Measurements from ENCODE around the gene RTN4. TPM values are rescaled to one million over a fixed set of nuclear protein-coding genes. Genes with fewer than 3 reads are reported as not detected.
"Not testable (repeated sequence)": the region's sequence is repeated elsewhere in the genome, so short reads cannot be mapped to it uniquely, and the experiment has no call there.

The RTN4 gene
- total RNA-seq, 1 experiment from 2014 or later, result 187 TPM

DNA sequence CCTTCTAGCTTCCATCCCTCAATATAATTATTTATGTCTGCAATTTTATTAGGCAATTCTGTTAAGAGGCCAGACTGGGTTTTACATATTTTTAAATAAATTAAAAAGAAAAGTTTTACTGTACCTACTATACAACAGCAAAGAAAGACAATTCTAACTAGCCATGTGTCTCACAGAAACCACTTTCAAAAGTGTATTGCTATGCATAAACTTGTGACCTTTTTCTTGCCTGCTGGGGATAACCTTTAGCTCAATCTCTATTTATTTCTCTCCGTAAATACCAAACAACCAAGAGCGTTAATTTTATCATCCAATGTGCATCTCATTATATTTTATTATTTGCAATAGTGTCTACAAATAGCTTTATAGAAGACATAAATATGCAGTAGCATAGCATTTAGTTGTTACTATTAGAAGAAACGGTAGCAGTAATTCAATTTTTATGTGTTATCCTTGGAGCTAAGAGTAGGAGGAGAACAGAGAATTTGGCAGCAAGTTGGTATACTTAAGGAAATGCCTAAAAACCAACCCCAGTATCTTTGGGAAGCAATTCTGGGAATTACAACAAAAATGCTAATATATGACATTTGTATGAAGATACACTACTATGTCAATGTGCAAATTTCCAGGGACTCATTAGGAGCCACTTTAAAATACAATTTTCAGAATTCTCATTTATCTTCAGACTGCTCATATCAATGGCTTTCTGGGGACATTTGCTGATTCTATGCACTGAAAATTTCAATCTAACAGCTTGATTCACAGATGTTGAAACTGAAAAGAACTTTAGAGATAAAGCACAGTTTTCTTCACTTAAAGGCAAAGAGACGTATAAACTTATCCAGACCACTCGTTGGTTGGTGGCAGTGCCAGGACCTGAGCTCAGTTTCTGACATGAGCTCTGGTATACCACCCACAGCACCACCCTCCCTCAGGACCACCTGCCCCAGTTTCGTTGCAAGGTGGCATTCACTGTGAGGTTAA is 23.0 kb upstream of the RTN4 start:
- no peak for DNase-seq (ENCODE audit: low spot score)

GRCh38 chr2:55063713-55064323 is 13.6 kb upstream of the RTN4 start:
- DNase-seq (ENCODE audit: low spot score), result no peak

DNA sequence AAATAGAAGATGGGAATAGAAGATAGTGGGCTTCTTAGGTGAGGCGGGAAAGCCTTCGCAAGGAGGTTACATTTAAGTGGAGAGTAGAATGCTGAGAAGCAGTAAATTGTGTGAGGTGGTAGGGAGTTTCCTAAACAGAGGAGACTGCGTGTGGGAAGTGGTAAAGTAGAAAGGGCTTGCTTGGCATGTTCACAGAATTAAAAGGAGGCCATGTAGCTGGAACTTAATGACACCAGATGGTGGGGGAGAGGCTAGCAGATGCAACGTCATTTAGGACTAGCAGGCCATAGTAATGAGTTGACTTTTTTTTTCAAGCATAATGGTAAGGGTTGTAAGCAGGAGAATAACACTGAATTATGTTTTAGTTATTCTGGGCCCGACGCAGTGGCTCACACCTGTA is 13.0 kb upstream of the RTN4 start:
- DNase-seq (ENCODE audit: low spot score), result no peak

GRCh38 chr2:55062754-55063153 is 12.5 kb upstream of the RTN4 start:
- no peak for DNase-seq (ENCODE audit: low spot score)

DNA sequence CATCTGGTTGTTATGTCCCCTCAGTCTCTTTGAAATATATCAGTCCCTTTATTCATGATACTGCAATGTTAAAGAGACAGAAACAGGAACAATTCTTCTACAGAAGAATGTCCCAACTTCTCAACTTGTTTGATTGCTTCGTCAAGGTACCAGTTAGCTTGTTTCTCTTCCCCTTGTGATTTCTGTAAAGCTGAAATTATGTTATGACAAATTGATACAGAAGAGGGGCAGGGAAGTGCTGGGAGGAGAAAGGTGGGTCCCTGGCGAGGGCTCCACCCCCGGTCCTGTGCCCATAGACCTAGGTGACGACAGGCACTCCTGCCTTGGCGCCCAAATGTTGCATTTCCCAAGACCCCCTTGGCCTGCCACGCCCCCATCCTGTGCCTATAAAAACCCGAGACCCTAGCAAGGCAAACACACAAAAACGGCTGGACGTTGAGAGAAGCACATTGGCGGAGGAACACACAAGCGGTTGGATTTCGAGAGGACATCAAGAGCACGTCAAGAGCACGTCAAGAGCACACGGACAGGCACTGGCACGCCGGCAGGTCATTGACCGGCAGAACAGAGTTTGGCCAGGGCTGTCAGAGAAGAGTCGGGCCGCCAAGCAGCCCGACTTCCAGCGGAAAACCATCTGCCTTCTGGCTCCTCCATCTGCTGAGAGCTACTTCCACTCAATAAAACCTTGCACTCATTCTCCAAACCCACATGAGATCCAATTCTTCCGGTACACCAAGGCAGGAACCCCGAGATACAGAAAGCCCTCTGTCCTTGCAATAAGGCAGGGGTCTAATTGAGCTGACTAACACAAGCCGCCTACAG is 11.5 kb upstream of the RTN4 start:
- DNase-seq (ENCODE audit: low spot score), result no peak

DNA sequence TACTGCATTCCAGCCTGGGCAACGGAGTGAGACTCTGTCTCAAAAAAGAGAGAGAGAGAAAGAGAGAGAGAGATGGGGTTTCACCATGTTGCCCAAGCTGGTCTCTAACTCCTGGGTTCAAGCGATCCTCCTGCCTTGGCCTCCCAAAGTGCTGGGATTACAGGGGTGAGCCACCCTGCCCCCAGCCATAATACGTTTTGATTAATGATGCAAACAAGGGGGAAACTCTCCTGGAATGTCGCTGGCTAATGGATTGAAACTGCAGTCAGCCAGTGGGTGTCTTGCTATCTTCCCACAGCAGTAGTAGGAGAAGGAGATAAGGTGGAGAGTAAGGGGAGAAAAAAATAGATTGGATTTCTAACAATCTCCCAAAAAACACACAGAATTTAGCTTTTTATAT is 9.5 kb upstream of the RTN4 start:
- no peak for DNase-seq (ENCODE audit: low spot score)

DNA sequence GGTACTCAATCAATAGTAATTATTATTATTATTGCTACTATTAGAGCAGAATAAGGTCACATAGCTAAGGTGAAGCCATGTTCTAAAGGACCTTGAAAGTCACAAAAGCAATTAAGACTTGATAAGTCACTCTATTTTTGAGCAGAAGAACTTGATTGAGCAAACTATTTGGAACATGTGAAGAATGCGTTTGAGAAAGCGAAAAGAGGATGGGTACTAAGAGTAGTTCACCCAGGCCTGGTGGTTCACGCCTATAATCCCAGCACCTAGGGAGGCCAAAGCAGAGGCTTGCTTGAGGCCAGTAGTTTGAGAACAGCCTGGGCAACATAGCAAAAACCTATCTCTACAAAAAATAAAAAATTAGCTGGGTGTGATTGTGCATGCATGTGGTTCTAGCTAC is 7.2 kb upstream of the RTN4 start:
- DNase-seq (ENCODE audit: low spot score), result no peak

- no peak for DNase-seq (ENCODE audit: low spot score)
Measured at GRCh38 chr2:55056024-55056521, 5.8 kb upstream of the RTN4 start.

- no peak for DNase-seq (ENCODE audit: low spot score)
Measured at GRCh38 chr2:55054106-55054875, 4.0 kb upstream of the RTN4 start.

GRCh38 chr2:55053225-55053624 is 3.0 kb upstream of the RTN4 start:
- DNase-seq (ENCODE audit: low spot score), result not testable (repeated sequence)

- DNase-seq (ENCODE audit: low spot score), result no peak
Measured at GRCh38 chr2:55052129-55053061, 2.1 kb upstream of the RTN4 start.

- DNase-seq (ENCODE audit: low spot score), result peak; percentile 98
Measured at GRCh38 chr2:55051026-55051866, 995 bp upstream of the RTN4 start.

DNA sequence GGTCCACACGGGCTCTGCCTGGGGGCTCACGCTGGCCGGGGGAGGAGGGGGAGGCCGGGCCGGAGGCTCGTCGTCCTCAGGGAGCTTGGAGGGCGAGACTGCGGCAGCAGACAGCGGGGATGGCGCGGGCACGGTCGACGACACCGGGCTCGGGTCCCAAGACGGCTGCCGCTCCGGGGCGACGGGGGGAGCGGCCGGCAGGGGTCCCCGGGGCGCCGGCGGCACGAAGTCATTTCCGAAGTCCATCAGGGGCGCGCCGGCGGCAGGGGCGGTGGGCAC is 491 bp downstream of the RTN4 start:
- no peak for DNase-seq (ENCODE audit: low spot score)

- DNase-seq (ENCODE audit: low spot score), result peak; percentile 71
Measured at GRCh38 chr2:55049043-55049820, 1.0 kb downstream of the RTN4 start.

DNA sequence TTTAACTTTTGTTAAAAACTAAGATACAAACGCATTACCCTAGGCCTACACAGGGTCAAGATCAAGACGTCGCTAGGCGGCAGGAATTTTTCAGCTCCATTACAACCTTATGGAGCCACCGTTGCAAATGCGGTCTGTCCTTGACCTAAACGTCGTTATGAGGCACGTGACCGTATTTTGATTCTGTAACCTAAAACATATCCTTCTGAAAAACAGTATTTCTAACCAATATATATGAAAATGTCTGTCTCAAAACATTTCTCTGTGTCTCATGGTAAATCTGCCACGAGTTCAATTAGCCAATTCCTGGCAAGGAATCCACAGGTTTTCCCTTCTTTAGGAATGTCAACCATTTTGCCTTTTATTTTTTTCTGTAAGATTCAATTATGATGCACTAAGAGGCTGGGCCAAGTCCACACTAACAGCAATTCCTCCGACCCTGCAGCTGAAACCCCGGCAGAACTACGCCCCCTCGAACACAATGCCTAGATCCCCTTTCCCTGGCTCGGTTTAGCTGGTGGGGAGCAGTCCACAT is 1.7 kb downstream of the RTN4 start:
- DNase-seq (ENCODE audit: low spot score), result peak; percentile 34

GRCh38 chr2:55047677-55048299 is 2.5 kb downstream of the RTN4 start:
- peak; percentile 26 for DNase-seq (ENCODE audit: low spot score)

GRCh38 chr2:55045780-55046179 is 4.5 kb downstream of the RTN4 start:
- no peak for DNase-seq (ENCODE audit: low spot score)

- no peak for DNase-seq (ENCODE audit: low spot score)
Measured at GRCh38 chr2:55043841-55044240, 6.4 kb downstream of the RTN4 start.
